HG03135 (cell line): ENCODE results near the gene HLA-DOB.

Experiments
- ATAC-seq: cut with Tn5 transposase; IDR thresholded peaks from one replicate; pipeline ENCODE4 v1.9.1; 2021; ENCODE audit warnings: mild to moderate bottlenecking, moderate library complexity; ENCODE audit not compliant: unreplicated experiment

Gene HLA-DOB

DNA sequence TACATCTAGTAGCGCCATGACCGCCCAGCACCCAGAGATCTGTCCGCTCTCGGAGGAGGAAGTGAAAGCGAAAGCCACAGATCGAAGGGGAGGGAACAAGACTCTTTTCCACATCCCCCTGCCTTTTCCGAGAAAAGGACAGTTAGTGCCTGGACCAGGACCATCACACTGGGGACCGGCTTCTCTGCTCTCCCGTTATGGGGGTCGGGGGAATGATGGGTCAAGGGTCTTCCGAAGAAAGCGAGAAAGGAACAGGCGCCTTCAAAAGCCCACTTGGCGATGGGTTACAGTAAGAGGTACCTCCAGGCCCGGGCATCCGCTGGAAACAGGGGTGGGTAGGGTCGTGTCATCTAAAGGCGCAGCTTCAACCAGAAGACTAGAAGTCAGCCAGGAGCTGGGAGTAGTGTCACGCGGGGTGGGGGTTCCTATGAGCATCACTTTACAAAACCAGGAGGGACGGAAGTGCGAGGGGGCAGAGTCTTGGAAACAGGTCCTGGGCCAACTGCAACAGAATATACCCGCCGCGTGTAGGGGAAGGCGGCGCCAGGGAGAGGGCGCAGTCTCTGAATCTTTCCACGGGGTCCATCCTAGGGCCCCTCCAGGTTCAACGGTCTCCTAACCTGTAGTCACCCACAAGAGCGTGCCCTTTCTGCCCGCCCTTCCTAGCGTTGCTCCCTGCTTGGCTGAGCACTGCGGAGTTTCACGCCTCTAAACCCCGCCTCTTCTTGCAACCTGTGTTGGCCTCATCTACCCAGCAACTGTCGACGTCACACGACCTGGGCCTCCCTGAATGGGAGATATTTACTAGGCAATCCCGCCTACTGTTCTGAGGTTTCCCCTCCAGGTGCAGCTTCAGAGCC, 27.4 kb upstream of the HLA-DOB start, which contains the start of gene PSMB8:
Gene PSMB8, minus strand, starts transcription at position 69 of the 860 bp plus-strand sequence. Its CDS starts 51 bp downstream, at position 18.
- peak; percentile 71 for ATAC-seq

DNA sequence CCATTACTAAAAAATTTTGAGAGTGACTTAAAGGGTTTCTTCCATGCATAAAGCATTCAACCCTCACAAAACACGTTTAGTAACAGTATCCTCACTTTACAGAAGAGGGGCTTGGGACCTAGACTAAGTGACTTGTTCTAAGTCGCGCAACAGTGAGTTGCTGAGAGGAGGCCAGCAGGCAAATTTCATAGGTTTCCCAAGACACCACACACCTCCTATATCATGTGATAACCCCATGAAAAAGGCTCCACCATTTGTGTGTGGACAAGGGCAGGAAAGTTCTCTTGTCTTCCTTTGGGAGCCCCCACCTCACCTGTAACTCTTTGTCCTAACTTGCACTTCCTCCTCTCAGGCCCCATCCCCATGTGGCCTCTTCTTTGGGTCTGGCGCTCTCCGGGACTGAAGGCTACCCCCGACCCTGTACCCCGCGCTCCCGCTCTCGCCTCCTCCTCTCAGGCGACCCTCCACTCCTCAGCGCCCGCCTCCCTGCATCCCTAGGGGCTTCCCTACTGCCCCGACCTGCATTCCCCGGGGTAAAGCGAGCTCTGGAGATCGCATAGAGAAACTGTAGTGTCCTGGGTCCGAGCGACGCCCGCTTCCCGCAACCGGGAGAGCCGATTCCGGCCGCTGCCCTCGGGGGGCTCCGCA, 26.7 kb upstream of the HLA-DOB start:
- ATAC-seq, result no peak

DNA sequence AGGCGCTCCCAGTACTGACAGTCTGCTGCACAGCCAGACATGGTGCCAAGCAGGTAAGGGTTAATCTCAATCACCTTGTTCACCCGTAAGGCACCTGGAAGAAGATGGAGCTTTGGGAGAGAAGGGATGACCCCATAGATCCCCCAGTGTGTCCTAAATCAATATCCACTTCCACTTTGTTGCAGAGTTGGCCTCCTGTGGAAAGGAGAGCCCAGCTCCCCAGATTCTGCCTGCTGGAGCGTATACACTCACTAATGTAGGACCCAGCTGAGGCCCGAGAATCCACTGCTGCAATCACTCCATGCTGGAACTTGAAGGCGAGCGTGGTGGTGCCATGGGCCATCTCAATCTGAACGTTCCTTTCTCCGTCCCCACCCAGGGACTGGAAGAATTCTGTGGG, 25.9 kb upstream of the HLA-DOB start:
- ATAC-seq, result no peak

DNA sequence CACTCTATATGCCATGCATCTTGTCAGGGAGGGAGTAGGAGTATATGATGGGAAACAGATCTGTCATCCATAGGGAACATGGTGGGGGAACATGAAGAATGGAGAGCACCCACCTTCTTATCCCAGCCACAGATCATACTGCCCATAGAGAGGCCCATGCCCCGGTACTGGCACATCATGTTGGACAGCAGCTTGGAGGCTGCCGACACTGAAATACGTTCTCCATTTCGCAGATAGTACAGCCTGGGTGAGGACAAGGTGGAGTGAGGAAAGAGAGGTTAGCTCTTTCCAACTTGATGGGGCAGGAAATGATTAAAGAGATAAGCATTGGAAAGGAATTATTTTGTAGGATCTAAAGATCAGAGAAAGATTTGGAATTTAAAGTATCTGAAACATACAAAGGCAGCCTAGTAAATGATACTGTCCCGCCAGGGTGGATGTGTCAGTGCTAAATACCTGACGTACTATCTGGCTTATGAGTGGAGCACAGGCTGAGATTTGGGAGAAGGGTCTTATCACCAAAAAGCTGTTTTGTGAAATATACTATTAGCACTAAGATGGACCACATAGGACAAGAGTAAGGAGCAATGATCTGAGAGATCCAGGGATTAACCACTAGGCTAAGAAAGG, 25.3 kb upstream of the HLA-DOB start:
- ATAC-seq, result no peak

DNA sequence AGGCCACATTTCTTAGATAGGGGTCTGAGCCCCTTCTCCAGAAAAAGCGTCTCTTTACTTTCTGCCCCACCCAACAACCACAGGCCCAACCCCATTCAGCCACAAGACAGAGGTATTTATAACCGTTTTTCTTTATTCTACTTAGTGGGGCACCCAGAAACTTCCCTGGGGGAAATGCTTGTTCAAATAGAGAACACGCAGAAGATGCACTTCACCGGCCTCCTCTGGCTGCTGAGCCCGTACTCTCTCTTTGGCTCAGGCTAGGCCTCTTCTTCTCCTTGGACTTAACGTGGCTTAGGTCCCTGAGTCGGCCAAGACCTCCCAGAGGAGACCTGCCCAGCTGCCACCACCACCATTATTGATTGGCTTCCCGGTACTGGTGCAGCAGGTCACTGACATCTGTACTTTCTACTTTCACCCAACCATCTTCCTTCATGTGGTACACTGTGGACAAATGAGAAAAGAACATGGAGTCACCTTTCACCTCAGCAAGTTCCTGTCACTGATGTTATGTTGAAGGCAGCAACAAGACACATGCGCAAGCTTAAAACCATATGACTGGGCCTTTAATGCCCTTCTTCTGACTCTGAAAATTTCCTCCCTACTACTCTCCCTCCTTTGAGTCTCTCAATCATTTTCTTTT, 23.9 kb upstream of the HLA-DOB start:
- no peak for ATAC-seq

DNA sequence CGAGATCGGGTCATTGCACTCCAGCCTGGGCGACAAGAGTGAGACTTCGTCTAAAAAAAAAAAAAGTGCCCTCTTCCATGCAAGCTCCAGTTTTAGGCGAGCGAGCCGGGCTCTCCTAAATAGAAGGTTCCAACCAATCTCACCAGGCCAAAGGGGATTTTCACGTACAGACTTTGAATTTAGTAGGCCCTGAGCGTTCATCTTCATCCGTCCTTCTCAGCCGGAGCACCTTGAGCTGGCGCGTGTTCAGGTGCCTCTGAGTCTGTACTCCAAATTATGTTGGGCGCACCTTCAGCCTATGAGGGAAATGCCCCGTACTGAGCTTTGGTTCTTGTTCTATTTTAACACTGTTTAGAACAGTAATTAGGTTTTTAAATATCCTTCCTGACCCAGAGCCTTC, 22.6 kb upstream of the HLA-DOB start:
- ATAC-seq, result no peak

DNA sequence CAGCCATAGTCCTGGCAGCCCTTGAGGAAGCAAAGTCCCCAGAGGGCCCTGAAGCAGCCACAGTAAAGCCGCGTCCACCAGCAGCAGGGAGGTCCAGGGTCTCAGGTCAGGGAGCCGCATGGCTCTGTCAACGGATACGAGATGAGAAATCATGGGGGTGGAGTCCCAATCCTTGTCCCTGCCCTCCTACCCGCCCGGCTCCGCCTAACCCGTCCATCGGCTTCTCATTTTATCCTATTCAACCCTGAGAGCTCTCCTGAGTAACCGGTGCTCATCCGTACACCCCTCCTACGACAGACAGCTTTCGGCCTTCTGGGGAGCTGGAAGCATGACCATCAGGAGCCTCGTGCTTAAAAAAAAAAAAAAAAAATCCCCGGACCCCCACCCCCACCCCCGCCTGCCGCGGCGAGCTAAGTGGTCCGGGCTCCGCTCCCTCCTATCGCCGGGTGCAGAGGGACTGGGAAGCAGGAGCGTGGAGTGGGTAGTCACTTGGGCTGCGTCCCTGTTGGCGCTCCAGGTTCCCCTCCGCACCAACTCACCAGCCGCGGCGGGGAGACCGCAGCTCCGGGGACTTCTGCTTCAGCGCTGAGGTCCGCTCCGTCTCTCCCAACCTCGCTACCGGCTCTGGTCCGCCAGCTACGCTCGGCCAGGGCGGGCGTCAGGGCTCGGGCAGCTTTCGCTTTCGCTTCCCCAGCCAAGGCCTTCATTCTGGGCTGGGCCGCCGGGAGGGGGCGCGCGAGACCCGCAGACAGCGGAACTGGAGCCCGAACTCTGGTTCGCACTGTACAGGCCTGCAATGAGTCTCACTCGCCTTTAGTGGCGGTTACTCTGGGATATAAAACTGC, 21.5 kb upstream of the HLA-DOB start, which contains the start of gene TAP2:
Gene TAP2, minus strand, starts transcription at position 626 of the 845 bp plus-strand sequence. Its CDS starts 506 bp downstream, at position 120.
- ATAC-seq, result peak; percentile 77

DNA sequence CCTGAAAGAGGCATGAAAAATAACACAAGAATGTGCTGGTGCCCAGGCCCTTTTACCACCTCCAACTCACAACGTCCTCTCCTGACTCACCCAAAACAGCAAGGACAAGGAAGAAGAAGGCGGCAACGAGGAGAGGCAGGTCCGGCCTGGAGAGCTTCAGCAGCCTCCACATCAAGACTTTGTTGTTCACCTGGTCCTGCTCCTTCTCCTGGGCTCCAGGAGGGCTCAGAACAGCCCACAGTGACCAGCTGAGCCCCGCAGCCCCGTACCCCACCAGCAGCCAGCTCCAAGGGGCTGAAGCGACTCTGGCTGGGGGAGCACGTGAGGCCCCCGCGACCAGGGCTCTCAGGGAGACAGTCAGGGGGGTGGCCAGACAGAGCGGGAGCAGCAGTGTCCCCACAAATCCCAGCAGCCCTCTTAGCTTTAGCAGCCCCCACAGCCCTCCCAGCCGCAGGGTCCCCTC, 20.9 kb upstream of the HLA-DOB start:
- ATAC-seq, result peak; percentile 6

DNA sequence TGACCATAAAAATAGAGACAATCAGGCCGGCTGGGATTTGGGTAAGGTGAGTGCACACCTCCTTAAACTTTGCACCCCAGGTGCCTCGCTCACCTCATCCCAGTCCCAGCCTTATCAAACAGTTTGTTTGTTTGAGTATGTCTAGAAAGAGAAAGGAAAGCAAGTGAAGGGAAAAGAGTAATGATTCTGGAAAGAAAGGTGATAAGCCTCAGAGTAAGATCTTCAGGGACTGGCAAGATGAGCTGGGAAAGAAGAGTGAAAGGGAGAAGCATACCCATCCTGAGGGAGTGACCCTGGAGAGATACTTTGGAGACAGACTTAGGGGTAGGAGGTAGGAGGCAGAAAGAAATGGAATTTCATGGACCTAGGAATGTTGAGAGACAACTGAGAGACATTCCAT, 20.1 kb upstream of the HLA-DOB start:
- no peak for ATAC-seq

DNA sequence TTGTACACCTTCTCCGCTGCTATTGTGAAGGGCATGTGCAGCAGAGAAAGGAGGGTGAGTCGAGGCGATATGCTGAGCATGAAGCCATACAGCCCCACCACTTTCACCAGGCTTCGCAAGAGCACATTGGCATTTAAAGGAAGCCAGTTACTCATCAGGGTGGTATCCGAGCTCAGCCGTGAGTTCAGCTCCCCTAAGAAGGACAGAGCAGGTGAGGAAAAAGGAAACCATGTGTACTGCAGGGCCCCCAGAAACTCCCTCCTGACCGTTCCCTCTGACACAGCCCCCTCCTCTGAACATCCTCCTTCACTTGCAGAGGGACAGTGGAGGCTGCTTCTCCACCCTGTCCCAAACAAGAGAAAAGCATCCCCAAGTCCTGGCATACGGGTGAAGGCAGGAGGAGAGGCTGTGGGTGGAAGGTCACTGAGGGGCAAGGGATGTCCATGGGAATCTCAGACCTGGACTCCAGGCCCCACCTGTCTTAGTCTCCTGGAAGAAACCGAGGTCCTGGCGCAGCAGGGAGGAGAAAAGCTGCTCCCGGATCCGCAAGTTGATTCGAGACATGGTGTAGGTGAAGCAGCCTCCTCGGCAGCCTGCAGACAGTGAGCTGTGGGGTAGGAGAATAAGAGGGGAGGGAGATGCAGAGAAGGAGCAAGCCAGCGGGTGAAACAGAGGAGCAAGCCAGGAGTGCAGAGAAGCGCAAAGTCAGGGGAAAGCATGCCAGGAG, 18.5 kb upstream of the HLA-DOB start:
- ATAC-seq, result no peak

DNA sequence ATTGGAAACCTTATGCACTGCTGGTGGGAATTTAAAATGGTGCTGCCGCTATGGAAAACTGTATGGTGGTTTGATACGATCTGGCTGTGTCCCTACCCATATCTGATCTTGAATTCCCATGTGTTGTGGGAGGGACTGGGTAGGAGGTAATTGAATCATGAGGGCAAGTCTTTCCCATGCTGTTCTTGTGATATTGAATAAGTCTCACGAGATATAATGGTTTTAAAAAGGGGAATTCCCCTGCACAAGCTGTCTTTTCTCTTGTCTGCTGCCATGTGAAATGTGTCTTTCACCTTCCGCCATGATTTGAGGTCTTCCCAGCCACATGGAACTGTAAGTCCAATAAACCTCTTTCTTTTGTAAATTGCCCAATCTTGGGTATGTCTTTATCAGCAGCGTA, 16.9 kb upstream of the HLA-DOB start:
- ATAC-seq, result no peak

DNA sequence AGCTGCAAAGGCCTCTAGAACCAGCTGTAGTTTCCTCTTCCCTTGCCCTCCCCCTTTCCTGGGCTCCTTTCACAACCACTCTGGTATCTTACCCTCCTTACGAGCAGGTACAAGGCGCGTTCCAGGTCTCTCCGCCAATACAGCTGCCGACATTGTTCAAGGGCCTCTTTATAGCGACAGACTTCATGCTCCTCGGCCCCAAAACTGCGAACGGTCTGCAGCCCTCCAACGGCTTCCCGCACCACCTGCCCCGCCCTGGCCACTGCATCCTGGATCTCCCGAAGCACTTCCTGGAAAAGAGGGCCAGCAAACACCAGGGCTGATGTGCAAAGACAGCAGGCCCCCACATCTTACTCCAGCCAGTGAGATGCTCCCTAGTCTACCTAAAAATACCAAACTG, 15.7 kb upstream of the HLA-DOB start:
- ATAC-seq, result no peak

DNA sequence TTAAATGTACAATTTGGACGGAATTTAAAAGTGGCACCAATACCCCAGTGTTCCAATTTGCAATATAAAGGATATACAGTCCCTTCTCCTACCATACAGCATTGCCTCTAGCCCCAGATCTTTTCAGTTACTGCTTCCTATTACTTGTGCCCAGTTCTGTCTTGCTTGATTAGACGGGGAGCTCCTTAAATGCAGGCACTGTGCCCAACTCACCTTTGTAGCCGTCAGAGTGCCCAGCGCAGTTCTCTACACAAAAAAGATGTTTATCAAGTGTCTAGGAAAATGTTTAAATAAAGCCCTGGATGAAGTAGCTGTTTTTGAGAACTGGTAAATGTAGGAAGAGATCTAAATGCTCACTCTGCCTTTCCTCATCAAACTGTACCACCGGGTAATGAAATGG, 14.1 kb upstream of the HLA-DOB start:
- no peak for ATAC-seq

DNA sequence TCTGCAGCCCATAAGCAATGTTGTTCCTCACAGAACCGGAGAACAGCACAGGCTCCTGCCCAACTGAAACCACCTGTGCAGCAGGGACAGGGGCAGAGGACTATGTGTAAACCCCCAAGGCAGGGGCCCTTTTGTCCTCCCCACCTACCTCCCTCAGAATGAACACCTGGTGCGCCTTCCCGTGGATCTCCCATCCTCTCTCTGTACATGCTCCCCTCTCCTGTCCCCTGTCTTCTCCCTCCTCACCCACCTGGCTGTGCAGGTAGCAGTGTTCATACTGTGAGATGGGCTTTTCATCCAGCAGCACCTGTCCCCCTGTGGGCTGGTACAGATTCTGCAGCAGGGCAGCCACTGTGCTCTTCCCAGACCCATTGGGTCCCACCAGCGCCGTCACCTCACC, 13.2 kb upstream of the HLA-DOB start:
- no peak for ATAC-seq

DNA sequence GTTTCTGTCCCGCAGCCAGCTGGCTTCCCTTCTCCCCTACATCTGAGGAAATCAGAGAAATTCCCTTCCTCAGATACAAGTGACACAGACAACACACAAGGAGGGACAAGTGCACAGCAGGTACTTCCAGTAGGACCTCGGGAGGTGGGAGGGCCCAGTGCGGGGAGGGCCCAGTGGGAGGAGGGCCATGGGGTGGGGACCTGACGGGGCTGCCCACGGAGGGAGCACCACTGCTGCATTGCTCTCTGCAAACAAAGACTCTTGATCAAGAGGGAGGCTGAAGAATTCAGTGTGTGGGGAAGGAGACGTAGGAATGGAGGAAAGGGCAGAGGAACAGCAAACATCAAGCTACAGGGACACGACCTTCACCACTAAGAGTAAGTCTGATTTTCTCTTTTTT, 12.7 kb upstream of the HLA-DOB start:
- ATAC-seq, result no peak

DNA sequence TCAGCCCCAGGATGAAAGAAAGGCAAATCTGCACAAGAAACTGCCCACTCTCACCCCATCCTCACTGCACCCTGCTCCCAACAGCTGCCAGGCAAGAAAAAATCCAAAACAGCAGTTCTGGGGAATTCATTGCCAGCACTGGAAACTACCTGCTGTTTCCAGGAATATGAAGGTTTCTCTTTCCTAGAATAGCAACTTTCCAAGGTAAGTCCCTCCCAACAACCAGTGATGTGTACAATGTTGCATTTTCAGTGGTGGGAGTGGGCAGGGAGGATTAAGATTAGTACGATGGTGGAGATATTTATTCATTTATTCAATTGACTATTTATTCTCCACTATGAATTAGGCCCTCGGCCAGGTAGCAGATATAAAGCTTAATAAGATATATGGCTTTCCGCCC, 10.2 kb upstream of the HLA-DOB start:
- ATAC-seq, result no peak

DNA sequence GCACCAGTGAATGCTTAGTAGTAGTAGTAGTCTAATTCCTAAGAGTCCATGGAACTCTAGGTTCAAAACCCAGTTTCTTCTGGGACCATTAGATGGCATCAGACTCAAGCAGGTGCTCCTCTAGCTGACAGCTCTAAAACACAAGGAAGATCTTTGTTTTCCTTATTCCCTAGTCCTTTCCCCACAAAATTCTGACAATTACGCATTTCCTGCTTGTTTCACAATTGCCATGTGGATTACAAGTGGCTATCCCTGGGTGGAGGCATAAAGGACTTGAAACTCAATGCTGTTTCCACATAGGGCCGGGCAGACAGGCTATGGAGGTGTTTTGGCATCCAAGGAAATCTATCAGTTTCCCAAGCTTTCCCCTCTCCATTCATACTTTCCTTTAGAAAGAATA, 9.2 kb upstream of the HLA-DOB start:
- no peak for ATAC-seq

DNA sequence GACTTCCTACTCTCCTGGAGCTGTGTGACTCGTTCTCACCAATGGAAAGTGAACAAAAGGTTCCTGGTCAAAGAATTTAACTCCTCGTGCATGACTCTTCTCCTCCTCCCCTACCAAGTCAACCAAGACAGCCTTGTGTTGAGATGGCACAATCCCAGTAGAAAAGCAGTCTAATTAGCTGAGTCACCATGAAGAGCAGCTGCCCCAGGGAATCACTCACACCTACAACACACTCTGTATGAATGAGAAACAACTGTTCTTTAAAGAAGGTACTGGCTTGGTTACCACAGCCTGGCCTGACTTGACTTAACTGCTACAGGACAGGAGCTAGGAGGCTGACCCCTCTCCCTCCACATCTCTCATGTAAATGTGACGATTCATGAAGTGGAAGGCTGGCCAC, 2.9 kb upstream of the HLA-DOB start:
- ATAC-seq, result no peak

DNA sequence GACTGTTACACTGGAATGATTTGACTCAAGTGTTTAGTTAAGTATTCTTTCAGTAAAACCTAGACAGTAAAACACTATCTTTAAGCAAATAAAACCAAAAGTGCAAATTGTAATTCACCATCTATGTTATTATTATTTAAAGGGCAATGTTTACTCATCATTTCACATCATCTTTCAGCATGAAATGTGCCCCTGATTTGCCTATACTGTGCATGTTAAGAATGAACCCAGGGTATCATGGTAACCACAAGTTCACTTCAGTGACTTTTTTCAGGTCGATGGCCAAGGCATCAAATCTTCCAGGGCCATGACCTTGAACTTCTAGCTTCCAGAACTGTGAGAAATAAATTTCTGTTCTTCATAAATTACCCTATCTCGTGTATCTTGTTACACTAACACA, 2.1 kb upstream of the HLA-DOB start:
- no peak for ATAC-seq

DNA sequence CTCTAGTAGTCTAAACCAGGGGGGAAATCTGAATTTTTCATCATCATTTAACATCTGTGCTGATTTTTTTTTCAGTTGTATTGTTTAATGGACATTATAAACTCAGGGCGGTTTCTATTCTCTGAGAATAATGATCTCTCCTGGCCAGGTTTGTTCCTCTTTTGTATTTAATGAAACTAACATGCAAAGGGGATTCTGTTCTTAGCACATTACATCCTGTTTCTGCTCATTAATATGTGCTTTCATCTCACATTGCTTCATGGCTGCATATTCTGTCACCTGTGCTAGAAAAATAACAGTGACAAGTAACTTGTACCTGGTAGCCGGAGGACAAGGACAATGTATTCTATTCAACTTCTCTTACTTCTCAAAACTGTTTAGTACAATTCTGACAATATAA, 806 bp downstream of the HLA-DOB start:
- peak; percentile 66 for ATAC-seq
